G401.6 (cell line): ENCODE data around the gene ARHGEF19.
"Not testable (repeated sequence)": the region's sequence is repeated elsewhere in the genome, so short reads cannot be mapped to it uniquely, and the experiment has no call there.

Experiments used
- FAIRE-seq: peaks from 2 replicates; lab custom pipeline; 2012; peaks lifted over from hg19 to GRCh38; lab: Jason Lieb, UNC

The ARHGEF19 gene

DNA sequence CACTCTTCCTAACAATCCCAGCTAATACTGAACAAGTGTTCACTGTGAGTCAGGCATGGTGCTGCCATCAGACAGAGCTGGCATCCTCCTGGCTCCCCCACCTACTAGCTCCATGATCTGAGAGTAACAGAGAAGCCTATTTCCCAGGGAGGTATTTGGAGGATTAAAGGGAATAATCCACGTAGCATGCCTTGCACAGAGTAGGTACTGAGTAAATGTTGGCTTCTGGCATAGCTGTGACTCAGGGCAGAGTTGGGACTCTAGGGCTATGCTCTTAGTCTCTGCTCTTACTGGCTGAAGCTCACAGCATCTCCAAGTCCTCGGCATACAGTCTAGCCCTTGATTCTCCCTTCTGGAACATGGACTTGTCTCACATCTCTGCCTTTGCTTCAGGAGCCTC is 8.2 kb downstream of the ARHGEF19 start:
- no peak for FAIRE-seq

DNA sequence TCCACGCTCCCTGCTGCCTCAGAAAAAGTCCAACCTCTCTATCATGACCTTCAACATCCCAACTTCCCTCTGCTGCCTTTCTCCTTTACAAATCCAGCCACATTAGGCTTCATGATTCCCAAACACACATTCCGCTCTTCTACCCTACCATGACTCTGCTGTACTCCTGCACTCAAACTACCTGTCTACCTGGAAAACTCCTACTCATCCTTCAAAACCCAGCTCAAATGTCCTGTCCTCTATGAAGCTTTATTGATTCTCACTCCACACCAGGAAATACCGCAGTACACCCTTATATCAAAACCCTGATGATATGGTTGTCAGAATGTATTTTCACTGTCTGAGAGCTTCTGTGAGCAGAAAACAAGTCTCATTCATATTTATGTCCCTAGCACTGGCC is 8.9 kb downstream of the ARHGEF19 start:
- FAIRE-seq, result no peak

DNA sequence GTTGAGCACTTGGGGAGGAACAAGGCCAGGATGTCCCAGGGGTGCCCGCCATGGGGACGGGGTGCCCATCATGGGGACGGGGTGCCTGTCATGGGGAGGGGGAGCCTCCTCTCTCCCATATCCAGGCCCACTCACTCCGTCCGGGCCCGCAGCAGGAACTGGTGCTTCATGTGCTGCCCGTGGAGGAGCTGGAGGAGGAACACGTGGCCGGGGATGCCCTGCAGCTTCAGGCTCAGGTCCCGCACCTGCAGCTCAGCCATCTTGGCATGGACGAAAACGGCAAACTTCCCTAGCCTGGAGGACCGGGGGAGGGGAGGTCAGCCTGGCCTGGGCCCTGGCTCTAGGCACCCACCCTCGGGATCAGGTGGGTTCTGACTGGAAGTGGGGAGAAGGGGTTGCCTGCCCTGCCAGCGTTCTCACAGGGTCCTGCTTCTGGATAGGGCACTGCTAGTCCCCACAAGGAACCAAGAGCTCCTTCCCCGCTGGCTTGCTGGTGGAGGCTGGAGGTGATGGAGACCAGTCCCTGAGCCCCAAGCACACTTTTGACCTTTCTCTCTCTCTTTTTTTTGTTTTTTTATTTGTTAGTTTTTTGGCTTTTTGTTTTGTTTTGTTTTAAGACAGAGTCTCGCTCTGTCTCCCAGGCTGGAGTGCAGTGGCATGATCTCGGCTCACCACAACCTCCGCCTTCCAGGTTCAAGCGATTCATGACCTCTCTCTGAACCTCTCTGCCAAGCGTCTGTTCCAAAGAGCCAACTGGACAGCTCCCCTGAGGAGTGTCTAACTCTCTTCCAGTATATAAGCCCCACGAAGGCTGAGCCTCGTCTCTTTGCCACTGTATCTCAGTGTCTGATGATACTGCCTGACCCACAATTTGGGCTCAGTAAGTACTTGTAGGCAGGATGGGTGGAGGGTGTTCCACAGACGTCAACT is 9.9 kb downstream of the ARHGEF19 start:
- FAIRE-seq, result no peak

DNA sequence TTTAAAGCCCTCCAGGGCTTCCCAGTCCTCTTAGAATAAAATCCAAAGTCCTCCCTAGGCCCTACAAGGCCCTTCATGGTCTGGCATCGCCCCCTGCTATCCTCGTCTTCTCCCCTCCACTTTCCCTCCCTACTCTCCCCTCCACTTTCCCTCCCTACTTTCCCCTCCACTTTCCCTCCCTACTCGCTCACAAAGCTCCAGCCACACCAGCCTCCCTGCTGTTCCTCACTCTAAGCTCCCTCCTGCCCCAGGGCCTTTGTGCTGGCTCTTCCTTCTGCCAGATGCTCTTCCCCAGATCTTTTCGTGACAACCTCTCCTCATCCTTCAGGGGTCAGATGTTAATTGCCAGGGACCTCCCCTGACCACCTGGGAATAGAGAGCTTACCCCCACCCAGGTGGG is 12.8 kb downstream of the ARHGEF19 start:
- FAIRE-seq, result no peak

DNA sequence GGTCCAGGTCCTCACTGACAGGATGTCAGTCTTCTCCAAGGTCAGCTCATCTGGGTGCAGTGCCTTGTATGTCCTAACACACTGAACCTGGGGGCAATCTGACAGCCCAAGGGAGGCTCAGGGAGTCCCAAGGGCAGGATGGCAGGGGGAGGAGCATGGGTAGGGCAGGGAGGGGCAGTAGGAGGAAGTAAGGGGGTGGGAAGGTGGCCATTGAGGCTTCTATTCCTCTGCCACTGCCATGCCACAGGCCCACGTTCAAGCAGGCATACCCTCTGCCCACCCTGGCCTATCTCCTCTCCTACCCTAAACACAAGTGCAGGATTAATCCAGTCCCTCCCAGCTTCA is 13.3 kb downstream of the ARHGEF19 start:
- no peak for FAIRE-seq

DNA sequence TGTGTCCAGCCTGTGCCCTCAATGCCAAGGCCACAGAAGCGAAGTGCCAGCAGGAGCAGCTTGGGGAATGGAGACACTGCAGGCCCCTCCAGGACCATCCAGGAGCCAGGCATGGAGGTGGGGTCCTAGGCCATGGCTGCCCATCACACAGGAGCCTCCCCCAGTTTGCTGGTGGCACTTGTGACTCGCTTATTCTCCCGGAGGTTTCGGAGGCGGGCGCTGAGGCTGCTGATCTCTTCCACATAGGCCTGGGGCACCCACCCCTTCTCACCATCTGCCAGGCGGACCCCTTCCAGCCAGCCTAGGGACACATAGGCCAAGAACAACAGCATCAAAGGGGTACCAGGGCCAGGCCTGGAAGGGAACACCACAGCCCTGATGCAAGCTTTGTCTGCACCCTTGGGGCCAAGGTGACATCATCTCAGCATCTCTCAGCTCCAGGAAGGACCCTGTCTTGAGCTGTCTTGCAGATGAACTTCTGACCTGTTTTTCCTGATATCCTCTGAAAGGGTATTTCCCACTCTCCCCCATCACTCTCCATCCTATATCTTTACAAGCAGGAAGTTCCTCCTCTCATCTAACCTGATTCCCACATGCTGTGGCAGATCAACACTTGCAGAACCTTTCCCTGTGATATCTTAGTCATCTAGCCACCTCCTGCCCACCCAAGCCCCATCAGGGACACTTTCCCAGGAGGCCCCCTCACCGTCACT is 13.9 kb downstream of the ARHGEF19 start:
- no peak for FAIRE-seq

DNA sequence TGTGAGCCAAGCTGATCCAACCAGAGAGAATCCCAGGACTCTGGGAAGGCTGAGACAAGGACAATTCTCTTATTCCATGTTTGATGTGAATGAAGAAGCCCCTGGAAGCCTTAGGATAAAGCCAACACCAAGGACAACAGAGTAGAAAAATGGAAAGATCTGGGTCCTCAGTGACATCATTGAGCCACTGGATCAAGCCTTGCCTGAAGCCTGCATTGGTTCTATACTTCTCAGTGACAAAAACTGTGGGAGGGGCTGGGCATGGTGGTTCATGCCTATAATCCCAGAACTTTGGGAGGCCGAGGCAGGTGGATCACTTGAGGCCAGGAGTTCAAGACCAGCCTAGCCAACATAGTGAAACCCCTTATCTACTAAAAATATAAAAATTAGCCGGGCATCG is 15.6 kb downstream of the ARHGEF19 start:
- no peak for FAIRE-seq

DNA sequence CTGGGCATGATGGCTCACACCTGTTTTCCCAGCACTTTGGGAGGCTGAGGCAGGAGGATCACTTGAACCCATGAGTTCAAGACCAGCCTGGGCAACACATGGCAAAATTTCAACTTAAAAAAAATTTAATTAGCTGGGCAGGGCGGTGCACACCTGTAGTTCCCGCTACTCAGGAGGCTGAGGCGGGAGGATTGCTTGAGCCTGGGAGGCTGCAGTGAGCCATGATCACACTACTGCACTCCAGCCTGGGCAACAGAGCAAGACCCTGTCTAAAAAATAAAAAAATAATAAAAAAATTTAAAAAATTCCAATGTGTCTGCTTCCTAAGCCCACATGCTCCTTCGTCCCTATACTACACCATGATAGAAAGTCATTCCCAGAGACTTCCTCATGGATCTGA is 16.3 kb downstream of the ARHGEF19 start:
- not testable (repeated sequence) for FAIRE-seq

DNA sequence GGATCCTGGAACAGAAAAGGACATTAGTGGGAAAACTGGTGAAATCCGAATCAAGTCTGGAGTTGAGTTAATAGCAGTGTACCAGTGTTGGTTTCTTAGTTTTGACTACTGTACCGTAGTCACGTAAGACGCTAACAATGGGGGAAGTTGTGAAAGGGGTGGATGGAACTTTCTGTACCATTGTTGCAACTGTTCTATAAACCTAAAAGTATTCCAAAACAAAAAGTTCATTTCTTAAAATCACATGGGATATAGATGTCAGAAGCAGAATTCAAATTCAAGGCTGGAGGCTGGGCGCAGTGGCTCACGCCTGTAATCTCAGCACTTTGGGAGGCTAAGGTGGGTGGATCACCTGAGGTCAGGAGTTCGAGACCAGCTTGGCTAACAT is 16.9 kb downstream of the ARHGEF19 start:
- no peak for FAIRE-seq

DNA sequence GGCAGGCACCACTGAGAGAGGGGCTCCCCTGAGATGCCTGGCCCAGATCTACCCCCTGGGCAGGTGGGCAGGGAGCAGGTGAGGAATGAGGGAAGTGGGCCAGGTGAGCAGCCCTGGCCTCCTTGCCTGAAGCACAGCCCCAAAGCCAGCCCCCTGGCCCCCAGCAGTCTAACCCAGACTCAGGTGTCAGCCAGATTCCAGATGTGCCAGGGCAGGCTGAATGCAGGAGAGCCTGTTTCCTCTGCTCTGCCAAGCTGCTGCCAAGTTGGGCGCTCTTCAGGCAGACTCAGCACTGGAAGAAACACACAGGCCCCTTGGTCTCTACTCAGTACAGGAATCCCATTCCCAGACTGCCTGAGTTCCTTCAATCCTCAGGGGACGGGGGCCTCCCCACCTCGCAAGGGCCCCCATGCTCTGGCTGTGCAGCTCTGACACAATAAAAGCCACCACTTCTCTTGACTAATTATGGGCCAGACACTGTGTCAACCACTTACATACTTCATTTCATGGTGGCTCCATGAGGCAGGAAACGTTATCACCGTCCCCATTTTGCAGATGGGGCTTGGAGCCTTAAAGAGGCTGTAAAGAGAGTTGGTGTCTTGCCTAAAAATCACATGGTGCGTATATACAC is 20.4 kb downstream of the ARHGEF19 start:
- no peak for FAIRE-seq

DNA sequence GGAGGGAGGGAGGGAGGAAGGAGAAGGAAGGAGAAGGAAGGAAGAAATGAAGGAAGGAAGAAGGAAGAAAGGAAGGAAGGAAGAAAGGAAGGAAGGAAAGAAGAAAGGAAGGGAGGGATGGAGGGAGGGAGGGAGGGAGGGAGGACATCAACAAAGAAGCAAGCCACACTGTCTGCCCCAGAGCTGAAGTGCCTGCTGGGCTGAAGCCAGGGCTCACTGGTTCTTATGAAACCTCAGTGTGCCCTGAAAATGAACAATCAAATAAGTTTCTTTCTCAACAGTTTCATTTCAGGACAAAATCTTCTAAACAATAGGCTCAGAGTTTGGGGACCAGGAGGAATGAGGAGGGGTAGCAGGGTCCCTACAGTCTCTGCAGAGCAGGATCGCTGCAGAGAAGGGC is 21.1 kb downstream of the ARHGEF19 start:
- FAIRE-seq, result no peak

DNA sequence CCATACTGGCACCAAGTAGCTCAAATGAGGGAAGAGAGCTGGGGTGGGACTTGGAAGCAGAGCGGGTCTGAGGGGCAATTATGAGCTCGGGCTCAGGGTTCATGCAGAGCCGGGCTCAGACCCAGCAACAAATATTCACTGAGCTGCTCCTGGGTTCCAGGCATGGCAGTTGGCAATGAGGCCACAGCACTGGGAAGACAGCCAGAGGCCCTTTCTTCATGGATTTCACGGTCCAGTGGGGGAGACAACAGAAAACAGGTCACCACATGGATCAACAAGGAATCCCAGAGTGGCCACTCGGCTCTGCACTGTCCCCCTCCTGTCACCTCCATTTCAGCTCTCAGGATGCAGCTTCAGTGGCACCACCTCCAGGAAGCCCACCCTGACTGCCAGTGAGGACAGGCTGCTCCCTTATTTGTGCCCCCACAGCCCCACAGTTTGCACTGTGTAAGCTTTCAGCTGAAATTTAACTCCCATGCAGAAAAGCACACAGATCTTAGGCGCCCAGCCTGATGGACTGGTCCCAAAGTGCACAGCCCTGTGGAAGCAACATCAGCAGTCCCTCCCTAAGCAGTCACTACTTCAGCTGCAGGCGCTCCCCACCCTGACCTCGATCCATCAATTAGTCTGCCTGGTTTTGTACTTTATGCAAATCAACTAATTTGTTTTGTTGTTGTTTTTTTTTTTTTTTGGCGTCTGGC is 22.4 kb downstream of the ARHGEF19 start:
- no peak for FAIRE-seq

DNA sequence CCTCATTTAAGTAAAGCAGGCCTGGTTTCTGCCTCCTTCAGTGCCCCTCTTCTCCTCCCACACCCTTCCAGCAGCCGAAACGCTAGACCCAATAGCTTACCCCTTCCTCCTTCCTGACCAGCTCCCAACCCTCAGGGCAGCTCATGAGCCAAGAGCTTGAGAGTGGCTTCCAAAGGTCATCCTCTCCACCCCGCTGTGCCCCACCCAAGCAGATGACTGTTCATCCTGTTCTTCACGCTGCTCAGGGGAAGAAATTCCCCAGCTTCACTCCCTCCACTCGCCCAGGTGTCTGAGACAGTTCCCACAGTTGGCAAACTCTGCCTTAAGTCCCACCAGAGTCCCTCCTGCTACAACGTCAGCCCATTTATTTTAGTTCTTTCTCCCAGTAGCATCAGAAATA is 23.4 kb downstream of the ARHGEF19 start:
- no peak for FAIRE-seq

DNA sequence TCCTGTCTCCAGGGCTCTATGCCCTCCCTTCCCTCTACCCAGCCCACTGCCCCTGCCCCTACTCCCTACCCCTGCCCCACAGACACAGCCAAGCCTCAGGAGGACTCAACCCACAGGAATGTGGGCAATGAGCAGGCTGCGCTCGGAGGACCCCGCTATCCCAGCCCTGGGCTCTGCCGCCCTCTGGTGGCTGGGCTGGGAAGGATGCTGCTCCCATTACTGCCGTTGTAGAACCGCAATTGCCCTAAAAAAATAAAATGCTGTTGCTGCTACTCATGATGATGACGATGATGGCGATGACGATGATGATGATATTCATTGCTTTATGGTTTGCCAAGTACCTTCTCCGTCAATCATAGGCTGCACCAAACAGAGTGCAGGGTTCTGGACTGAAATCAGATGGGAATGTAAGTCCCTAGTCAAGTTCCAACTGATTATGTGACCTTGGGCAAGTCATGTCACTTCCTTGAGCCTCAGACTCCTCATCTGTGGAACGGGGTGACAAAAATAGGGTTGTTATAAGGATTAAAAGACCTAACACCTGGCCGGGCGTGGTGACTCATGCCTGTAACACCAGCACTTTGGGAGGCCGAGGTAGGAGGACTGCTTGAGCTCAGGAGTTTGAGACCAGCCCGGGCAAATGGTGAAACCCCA is 24.6 kb downstream of the ARHGEF19 start:
- peak; percentile 49 for FAIRE-seq

DNA sequence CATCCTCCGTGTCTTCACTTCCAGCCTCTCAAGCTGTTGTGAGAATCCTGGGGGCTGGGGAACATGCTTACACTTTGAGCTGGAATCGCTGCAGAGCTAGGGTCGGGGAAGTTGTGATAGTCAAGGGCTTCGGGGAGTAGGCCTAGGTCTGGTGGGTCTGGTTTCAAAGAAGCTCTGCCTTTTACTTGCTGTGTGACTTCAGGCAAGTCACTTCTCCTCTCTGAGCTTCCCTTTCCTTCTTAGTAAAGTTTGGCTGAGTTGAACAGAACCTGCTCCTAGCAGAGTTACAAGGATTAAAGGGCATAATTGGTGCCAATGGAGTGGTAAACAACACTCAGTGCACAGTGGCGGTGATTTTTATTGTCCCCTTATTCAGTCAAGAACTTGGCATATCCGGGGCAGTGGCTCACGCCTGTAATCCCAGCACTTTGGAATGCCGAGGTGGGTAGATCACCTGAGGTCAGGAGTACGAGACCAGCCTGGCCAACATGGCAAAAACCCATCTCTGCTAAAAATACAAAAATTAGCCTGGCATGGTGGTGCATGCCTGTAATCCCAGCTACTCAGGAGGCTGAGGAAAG is 25.7 kb downstream of the ARHGEF19 start:
- FAIRE-seq, result no peak

DNA sequence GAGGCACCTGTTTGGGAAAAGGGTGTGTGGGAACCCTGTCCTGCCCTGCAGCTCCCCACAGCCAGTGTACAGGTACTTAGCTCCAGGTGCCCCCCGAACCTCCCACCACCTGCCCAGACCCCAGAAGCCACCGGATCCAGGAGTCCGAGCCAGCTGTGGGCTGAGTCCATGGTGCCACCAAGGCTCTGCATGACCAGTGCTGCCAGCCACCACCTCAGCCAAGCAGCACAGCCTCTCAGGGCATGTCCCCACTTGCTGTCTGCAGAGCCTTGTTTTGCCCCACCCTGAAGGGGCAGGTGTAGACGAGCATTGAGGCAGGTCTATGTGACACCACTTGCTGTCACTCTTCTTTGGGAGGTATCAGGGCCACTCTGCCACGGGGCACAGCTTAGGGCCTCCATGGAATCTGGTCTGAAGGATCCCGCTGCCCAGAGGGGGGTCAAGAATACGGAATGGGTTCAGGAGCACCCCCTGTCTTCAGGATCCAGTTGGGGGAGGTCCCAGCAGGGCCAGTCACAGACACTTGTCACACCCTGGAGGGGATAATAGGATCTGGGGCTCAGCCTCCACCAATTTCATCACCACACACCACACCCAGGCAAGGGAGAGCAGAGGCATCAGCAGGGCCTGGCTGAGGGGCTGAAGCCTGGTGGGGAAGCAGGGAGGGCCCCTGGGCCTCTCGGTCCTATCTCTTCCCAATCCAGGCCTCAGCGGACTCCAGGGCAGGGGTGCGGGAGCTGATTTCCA is 27.7 kb downstream of the ARHGEF19 start:
- FAIRE-seq, result no peak

DNA sequence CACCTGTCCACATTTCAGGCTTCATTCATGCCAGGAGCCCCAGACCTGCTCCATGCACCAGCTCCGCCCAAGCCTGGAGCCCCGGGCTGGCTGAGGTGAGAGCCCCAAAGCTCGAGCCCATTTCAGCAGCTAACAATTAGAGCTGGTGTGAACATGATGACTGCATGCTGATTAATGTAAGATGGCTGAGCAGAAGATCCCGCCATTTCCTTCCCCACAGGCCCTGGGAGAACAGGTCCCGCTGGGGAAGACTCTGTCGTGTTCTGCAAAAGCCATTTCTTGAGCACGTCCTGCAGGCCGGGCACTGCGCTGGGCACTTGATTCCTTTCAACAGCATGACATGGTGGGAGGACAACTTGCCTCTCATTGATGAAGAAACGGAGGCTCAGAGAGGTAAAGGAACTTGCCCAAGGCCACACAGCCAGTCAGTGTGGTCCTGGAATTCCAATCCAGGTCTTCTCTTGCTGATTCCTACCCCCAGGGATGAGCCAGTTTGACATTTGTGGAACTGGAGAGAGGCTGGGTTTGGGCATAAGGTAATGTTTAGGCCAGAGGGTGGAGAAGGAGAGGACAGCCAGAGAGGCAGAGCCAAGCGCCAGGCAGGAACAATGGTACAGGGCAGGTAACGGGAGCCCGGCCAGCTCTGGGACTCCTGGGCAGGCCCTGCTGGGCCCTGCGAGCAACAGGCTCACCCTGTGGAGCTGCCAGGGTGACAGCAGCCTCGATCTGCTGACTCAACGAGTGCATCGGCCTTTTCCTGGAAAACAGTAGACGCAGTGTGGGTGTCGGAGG is 28.5 kb downstream of the ARHGEF19 start:
- FAIRE-seq, result no peak

DNA sequence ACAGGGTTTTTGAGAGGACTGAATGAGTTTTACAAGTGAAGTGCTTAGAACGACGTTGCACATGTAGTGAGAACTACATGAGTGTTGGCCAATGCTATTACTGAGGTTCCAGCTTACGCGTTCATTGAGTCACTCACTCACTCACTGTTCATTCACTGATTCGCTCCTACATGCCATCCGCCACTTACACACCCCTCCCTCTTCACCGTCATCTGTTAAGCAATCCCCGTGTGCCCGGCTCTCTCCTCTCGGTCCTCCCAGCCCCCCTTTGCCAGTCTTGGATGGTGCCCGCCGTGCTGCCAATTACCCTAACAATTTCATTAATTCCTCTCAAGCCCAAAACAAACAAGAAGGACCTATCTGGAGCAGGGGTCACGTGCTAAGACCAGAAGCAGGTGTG is 29.3 kb downstream of the ARHGEF19 start:
- no peak for FAIRE-seq

DNA sequence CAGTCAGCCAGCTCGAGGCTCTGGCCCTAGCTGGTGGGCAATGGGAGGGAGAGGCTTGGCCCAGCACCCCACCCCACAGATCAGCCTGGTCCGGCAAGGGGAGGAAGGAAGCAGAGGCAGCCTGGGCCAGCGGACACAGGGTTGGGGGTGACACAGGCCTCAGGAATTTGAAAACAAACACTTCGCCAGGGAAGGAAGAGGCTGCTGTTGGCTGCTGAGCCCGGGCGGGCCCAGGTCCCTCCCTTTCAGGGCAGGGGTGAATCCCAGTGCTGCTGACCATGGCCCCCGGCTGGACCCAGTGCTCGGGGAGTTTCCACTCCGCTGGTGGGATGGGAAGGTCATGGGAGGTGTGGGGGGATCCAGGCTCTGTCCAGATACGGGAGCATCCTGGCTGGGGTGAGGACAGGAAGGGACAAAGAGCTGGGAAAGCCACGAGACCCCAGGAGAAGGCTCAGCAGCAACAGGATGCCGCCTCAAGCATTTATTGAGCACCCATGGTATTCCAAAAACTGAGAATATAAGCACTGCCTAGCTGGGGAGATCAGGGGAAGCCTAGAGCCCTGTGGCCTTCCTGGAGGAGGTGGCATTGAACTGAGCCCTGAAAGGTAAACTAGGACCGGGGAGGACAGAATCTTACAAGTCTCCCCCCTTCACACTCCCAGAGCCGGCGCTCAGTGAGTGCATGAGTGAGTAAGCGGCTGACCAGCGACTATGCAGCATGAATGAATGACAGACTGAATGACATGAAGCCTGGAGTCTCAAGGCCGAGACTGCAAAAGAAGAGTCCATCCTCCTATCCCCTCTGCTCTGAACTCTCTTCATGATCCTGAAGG is 30.3 kb downstream of the ARHGEF19 start:
- peak; percentile 73 for FAIRE-seq
